Activated naive CD4-positive, alpha-beta T cell treated with anti-CD3 and anti-CD28 coated beads, Interleukin-2, amount 50 U/mL, for 24 hours (primary cell): ENCODE results near the gene PDIA2.
"Not testable (repeated sequence)": the region's sequence is repeated elsewhere in the genome, so short reads cannot be mapped to it uniquely, and the experiment has no call there.

Experiments
- H3K27ac Mint-ChIP-seq: one replicate; pipeline ENCODE4 v1.8.0; 2021; ENCODE audit warnings: mild to moderate bottlenecking, mixed read lengths
- H3K27me3 Mint-ChIP-seq: one replicate; pipeline ENCODE4 v1.8.0; 2021; ENCODE audit warnings: mixed read lengths
- H3K36me3 Mint-ChIP-seq: one replicate; pipeline ENCODE4 v1.8.0; 2021; ENCODE audit warnings: mixed read lengths
- H3K4me1 Mint-ChIP-seq: one replicate; pipeline ENCODE4 v1.8.0; 2021; ENCODE audit warnings: mixed read lengths
- H3K4me3 Mint-ChIP-seq: one replicate; pipeline ENCODE4 v1.8.0; 2021; ENCODE audit warnings: mild to moderate bottlenecking, mixed read lengths
- H3K9me3 Mint-ChIP-seq: one replicate; pipeline ENCODE4 v1.8.0; 2021; ENCODE audit warnings: mixed read lengths

Gene PDIA2, protein sequence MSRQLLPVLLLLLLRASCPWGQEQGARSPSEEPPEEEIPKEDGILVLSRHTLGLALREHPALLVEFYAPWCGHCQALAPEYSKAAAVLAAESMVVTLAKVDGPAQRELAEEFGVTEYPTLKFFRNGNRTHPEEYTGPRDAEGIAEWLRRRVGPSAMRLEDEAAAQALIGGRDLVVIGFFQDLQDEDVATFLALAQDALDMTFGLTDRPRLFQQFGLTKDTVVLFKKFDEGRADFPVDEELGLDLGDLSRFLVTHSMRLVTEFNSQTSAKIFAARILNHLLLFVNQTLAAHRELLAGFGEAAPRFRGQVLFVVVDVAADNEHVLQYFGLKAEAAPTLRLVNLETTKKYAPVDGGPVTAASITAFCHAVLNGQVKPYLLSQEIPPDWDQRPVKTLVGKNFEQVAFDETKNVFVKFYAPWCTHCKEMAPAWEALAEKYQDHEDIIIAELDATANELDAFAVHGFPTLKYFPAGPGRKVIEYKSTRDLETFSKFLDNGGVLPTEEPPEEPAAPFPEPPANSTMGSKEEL

DNA sequence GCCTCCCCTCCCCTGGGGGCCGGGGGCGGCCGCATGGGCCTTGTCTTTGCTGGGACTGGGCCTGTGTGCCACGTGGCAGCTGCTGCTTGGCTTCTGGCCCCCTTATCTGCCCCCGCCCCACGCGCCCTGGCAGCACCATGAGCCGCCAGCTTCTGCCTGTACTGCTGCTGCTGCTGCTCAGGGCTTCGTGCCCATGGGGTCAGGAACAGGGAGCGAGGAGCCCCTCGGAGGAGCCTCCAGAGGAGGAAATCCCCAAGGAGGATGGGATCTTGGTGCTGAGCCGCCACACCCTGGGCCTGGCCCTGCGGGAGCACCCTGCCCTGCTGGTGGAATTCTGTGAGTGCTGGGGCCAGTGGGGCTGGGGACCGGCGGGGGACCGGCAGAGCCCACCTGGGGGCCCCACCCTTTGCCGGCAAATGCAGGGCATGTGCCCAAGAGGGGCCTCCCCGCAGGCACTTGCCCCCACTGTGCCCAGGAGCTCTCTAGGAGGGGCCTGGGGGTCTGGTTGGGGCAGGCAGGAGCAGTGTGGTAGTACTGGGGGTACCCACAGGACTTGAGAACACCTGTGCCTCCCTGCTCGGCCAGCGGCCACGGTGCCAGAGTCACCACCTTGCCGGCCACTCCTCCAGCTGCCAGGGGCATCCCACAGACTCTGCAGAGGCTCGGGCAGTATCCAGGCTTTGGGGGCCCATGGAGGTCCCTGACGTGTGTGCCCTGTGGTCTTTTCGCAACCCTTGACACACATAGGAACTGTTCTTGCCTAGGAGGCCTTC lies at the start of gene PDIA2:
TSS of gene PDIA2 (plus strand) at position 132 of the 773 bp plus-strand sequence. CDS start at position 138, 6 bp downstream.
- peaks cover 5% of the 10 kb centered on the region for H3K4me1 Mint-ChIP-seq
- H3K9me3 Mint-ChIP-seq: no peaks in the 10 kb centered on the region

GRCh38 chr16:234468-235305 lies 48.3 kb upstream of the PDIA2 start, which contains the start of gene FAM234A:
FAM234A (plus strand) TSS chr16:234821; CDS start chr16:254414, 19,593 bp downstream.
- H3K4me3 Mint-ChIP-seq: peak within 1 kb of the TSS; percentile 91
- peaks cover 19% of the 10 kb centered on the region for H3K4me1 Mint-ChIP-seq
- H3K9me3 Mint-ChIP-seq: no peaks in the 10 kb centered on the region
- peaks cover 2% of the 10 kb centered on the region for H3K36me3 Mint-ChIP-seq
- H3K27me3 Mint-ChIP-seq: no peaks in the 10 kb centered on the region
- peak within 1 kb of the TSS; percentile 94 for H3K27ac Mint-ChIP-seq

More for the DNA sequence above, at the start of gene PDIA2:
- Mint-ChIP-seq H3K4me3 (no peak within 1 kb of the TSS), H3K27ac (peak within 1 kb of the TSS; percentile 17), H3K36me3 (peaks cover 7% of the 10 kb centered on the region), H3K27me3 (peaks cover 3% of the 10 kb centered on the region)

- Mint-ChIP-seq H3K27ac (no peak overlapping the region), H3K9me3 (no peaks in the 10 kb centered on the region), H3K4me1 (peaks cover 32% of the 10 kb centered on the region), H3K27me3 (no peaks in the 10 kb centered on the region), H3K36me3 (peaks cover 2% of the 10 kb centered on the region), H3K4me3 (no peak overlapping the region)
Measured at GRCh38 chr16:239948-240277, 43.1 kb upstream of the PDIA2 start.

DNA sequence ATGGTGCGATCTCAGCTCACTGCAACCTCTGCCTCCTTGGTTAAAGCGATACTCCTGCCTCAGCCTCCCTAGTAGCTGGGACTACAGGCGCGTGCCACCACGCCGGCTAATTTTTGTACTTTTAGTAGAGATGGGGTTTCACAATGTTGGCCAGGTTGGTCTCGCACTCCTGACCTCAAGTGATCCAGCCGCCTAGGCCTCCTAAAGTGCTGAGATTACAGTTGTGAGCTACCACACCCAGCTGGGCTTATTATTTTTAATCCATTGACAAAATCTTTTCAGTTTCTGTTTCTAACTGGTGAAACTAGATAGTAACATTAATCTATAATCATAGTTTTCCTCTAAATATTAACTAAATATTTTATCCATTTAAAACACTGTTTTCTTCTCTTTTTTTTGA lies 42.4 kb upstream of the PDIA2 start:
- Mint-ChIP-seq H3K9me3 (no peaks in the 10 kb centered on the region), H3K27ac (no peak overlapping the region), H3K27me3 (no peaks in the 10 kb centered on the region), H3K4me1 (peaks cover 26% of the 10 kb centered on the region), H3K36me3 (peaks cover 2% of the 10 kb centered on the region), H3K4me3 (no peak overlapping the region)

DNA sequence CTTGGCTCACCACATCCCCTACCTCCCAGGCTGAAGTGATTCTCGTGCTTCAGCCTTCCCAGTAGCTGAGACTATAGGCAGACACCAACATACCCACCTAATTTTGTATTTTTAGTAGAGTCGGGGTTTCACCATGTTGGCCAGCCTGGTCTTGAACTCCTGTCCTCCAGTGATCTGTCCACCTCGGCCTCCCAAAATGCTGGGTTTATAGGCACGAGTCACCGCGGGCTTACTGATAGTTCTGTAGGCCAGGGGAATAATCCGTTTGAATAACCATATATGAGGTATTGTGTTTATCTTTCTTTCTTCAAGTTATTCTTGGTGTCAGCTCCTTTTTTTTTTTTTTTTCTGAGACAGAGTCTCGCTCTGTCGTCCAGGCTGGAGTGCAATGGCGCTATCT lies 40.7 kb upstream of the PDIA2 start:
- H3K4me1 Mint-ChIP-seq: peaks cover 21% of the 10 kb centered on the region

GRCh38 chr16:243348-243747 lies 39.6 kb upstream of the PDIA2 start:
- no peaks in the 10 kb centered on the region for H3K27me3 Mint-ChIP-seq
- H3K9me3 Mint-ChIP-seq: no peaks in the 10 kb centered on the region
- no peak overlapping the region for H3K27ac Mint-ChIP-seq
- H3K36me3 Mint-ChIP-seq: no peaks in the 10 kb centered on the region
- peaks cover 19% of the 10 kb centered on the region for H3K4me1 Mint-ChIP-seq
- H3K4me3 Mint-ChIP-seq: no peak overlapping the region

More for the DNA sequence above, 40.7 kb upstream of the PDIA2 start:
- Mint-ChIP-seq H3K4me3 (no peak overlapping the region), H3K27ac (no peak overlapping the region), H3K27me3 (no peaks in the 10 kb centered on the region), H3K36me3 (no peaks in the 10 kb centered on the region), H3K9me3 (no peaks in the 10 kb centered on the region)

DNA sequence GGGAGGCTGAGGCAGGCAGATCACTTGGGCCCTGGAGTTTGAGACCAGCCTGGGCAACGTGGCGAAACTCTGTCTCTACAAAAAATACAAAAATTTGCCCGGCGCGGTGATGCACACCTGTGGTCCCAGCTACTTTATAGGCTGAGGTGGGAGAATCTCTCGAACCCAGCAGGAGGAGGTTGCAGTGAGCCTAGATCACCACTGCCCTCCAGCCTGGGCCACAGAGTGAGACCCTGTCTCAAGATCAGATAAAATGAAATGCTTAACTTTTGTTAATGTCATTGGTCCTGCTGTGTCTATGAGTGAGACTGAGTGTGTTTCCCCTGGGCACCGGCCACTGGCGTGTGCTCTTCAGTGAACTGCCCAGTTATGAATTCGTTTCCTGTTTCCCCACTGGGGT lies 37.9 kb upstream of the PDIA2 start:
- H3K4me1 Mint-ChIP-seq: peaks cover 13% of the 10 kb centered on the region
- H3K27me3 Mint-ChIP-seq: no peaks in the 10 kb centered on the region
- H3K4me3 Mint-ChIP-seq: no peak overlapping the region
- no peak overlapping the region for H3K27ac Mint-ChIP-seq
- no peaks in the 10 kb centered on the region for H3K36me3 Mint-ChIP-seq
- H3K9me3 Mint-ChIP-seq: no peaks in the 10 kb centered on the region

- peaks cover 4% of the 10 kb centered on the region for H3K36me3 Mint-ChIP-seq
Measured at GRCh38 chr16:247027-247426, 35.9 kb upstream of the PDIA2 start.

DNA sequence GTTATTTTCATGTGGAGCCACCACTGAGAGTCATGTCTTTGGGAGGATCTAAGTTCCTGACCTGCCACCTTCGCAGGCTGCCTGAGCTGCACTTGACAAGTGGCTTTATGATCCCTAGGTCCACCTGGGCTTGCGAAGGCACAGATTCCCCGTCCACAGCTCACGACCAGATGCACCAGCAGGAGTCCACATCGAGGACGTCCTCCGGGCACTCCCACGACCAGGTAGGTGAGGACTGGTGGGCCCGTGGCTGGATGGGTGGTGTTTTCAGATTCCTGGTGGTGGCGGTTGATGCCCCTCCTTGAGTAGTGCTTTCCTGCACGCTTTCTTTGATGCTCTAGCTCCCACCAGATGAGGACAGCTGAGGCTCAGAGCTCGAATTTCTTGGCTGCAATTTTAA lies 33.5 kb upstream of the PDIA2 start:
- Mint-ChIP-seq H3K4me1 (peaks cover 20% of the 10 kb centered on the region), H3K36me3 (peaks cover 4% of the 10 kb centered on the region), H3K27ac (no peak overlapping the region)

More at GRCh38 chr16:247027-247426, 35.9 kb upstream of the PDIA2 start:
- Mint-ChIP-seq H3K4me3 (no peak overlapping the region), H3K27ac (no peak overlapping the region), H3K27me3 (no peaks in the 10 kb centered on the region), H3K9me3 (no peaks in the 10 kb centered on the region), H3K4me1 (peaks cover 5% of the 10 kb centered on the region)

GRCh38 chr16:252366-253337 lies 30.3 kb upstream of the PDIA2 start:
- H3K9me3 Mint-ChIP-seq: no peaks in the 10 kb centered on the region
- H3K36me3 Mint-ChIP-seq: peaks cover 12% of the 10 kb centered on the region
- H3K4me1 Mint-ChIP-seq: peaks cover 26% of the 10 kb centered on the region
- H3K27ac Mint-ChIP-seq: peak overlapping the region; percentile 94
- no peaks in the 10 kb centered on the region for H3K27me3 Mint-ChIP-seq
- H3K4me3 Mint-ChIP-seq: peak overlapping the region; percentile 81

More for the DNA sequence above, 33.5 kb upstream of the PDIA2 start:
- H3K9me3 Mint-ChIP-seq: no peaks in the 10 kb centered on the region
- no peak overlapping the region for H3K4me3 Mint-ChIP-seq
- H3K27me3 Mint-ChIP-seq: no peaks in the 10 kb centered on the region

DNA sequence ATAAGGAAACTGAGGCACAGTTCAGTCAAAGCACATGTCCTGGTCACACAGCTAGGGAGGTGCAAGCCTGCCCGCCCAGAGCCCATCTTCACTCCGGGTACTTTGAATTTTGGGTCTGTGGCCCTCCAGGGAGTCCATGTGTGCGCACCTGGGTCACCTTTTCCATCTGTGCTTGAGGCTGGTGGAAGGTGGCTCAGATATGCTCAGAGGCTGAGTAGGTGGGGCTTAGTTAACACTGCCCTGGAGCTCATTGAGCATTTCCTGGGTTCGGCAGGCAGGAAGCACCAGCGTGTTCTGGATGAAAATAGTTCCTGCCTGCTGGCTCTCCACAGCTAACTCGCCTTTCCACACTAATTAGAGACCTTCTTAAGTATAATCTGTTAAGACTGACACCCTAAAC lies 29.1 kb upstream of the PDIA2 start:
- Mint-ChIP-seq H3K27ac (no peak overlapping the region), H3K4me3 (peak overlapping the region; percentile 4), H3K36me3 (peaks cover 12% of the 10 kb centered on the region), H3K4me1 (peaks cover 26% of the 10 kb centered on the region), H3K27me3 (no peaks in the 10 kb centered on the region), H3K9me3 (no peaks in the 10 kb centered on the region)

- Mint-ChIP-seq H3K36me3 (peaks cover 14% of the 10 kb centered on the region), H3K4me1 (peaks cover 26% of the 10 kb centered on the region), H3K27ac (no peak overlapping the region), H3K9me3 (no peaks in the 10 kb centered on the region), H3K27me3 (no peaks in the 10 kb centered on the region), H3K4me3 (no peak overlapping the region)
Measured at GRCh38 chr16:254461-254860, 28.5 kb upstream of the PDIA2 start.

DNA sequence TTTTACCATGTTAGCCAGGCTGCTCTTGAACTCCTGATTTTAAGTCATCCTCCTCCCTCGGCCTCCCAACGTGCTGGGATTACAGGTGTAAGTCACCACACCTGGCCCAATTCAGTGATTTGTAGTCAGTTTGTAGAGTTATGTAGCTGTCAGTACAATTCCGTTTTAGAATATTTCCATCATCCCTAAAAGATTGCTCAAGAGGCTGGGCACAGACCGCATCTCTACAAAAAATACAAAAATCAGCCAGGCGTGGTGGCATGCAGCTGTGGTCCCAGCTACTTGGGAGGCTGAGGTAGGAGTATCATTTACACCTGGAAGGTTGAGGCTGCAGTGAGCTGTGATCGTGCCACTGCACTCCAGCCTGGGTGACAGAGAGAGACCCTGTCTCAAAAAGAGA lies 27.8 kb upstream of the PDIA2 start:
- no peaks in the 10 kb centered on the region for H3K9me3 Mint-ChIP-seq
- no peaks in the 10 kb centered on the region for H3K27me3 Mint-ChIP-seq
- peaks cover 13% of the 10 kb centered on the region for H3K36me3 Mint-ChIP-seq

GRCh38 chr16:258091-258490 lies 24.9 kb upstream of the PDIA2 start:
- H3K4me3 Mint-ChIP-seq, H3K27ac Mint-ChIP-seq, H3K36me3 Mint-ChIP-seq, H3K9me3 Mint-ChIP-seq, H3K27me3 Mint-ChIP-seq: not testable (repeated sequence)
- H3K4me1 Mint-ChIP-seq: peaks cover 16% of the 10 kb centered on the region

More for the DNA sequence above, 27.8 kb upstream of the PDIA2 start:
- no peak overlapping the region for H3K4me3 Mint-ChIP-seq
- peaks cover 26% of the 10 kb centered on the region for H3K4me1 Mint-ChIP-seq
- no peak overlapping the region for H3K27ac Mint-ChIP-seq
